KOPT-K1 (cell line): ENCODE measurements around the gene ADRA2C.

Source experiments
- H3K27ac ChIP-seq: fragments of 200-600 bp; sonication (generic); 2 replicates; pipeline ENCODE4 v1.5.1; 2016; ENCODE audit warnings: antibody characterized with exemption, mild to moderate bottlenecking, low read depth, low read length; ENCODE audit not compliant: poor library complexity, severe bottlenecking
- H3K36me3 ChIP-seq: fragments of 200-600 bp; sonication (generic); 2 replicates; pipeline ENCODE4 v1.5.1; 2017; ENCODE audit warnings: antibody characterized with exemption, mild to moderate bottlenecking, low read length, moderate library complexity; ENCODE audit not compliant: insufficient read depth
- H3K9me3 ChIP-seq: fragments of 200-600 bp; sonication (generic); 2 replicates; pipeline ENCODE4 v1.5.1; 2017; ENCODE audit warnings: antibody characterized with exemption, low read length, mild to moderate bottlenecking; ENCODE audit not compliant: insufficient read depth, poor library complexity, severe bottlenecking

The ADRA2C gene

DNA sequence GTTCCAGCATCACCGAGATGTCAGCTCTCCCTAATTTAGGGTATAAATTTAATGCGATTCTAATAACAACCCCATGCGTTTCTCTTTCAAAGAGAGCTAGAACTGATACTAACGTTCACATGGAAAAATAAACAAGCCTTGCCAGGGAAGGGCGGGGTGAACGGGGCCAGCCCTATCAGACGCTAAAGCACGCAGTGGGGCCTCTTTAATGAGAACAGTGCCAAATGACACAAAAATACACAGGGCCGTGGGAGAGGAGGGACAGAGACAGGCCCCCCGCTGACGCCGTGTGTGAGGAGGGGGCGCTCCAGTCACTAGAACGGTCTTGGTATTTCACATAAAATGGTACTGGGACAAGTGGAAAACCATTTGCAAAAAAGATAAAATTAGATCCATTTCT, 21.3 kb upstream of the ADRA2C start:
- Histone ChIP-seq H3K36me3 (no peaks in the 10 kb centered on the region), H3K9me3 (peaks cover 7% of the 10 kb centered on the region), H3K27ac (no peak overlapping the region)

DNA sequence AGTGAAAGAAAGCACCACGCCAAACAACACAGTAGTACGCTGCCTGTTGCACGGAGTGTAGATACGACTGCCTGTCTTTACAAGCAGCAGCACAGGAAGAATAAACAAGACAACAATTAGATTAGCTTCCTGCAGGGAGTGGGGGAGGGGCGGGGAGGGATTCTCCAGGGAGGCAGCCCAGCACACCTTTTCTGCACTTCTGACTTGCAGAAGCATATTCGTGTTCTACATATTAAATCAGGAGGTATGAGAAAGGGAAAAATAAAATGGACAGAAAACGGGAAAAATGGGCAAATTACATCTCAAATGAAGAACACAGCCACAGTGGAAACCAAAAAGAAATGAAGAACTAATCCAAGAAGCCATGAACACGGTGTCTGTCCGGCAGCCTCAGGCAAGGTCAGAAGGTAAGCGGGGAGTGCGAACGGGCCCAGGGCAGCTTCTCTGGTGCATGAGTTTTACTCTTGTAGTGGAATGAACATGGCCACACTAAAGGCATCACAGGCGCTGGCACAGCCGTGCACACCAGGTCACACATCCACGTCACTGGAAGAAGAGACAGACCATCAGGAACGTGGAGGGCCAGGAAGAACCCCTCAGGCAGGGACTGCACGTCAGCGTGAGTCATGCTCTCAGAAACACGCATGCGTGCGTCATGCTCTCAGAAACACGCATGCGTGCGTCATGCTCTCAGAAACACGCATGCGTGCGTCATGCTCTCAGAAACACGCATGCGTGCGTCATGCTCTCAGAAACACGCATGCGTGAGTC, 20.1 kb upstream of the ADRA2C start:
- peaks cover 7% of the 10 kb centered on the region for H3K9me3 ChIP-seq
- H3K27ac ChIP-seq: no peak overlapping the region
- no peaks in the 10 kb centered on the region for H3K36me3 ChIP-seq

DNA sequence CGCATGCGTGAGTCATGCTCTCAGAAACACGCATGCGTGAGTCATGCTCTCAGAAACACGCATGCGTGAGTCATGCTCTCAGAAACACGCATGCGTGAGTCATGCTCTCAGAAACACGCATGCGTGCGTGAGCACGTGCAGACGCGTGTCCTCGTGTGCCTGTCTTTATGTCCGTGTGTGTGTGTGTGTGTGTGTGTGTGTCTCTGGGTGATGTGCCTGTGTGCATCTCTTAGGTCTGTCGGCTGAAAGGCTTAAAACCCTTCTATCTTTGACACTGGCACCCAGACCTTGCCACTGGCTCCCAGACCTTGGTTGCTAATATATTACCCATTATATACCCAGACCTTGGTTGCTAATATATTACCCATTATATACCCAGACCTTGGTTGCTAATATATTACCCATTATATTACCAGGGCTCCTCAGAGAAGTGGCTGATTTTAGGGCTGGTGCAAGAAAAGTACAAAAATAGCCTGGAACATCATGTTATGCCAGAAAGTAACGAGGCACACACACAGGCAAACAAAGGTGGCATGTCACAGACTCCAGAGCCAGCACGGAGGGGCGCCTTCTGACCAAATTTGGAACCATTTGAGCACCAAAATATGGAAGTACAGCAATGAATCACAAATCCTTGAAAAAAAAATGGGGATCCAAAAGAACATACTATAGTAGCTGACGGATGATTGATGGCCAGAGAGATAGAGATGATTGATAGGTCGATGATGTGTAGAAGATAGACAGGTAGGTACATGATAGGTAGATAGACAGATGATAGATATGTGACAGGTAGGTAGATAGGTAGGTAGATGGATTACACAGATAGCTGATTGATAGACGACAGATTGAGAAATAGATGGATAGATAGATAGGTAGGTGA, 19.2 kb upstream of the ADRA2C start:
- Histone ChIP-seq H3K27ac (no peak overlapping the region), H3K9me3 (peaks cover 7% of the 10 kb centered on the region), H3K36me3 (no peaks in the 10 kb centered on the region)

DNA sequence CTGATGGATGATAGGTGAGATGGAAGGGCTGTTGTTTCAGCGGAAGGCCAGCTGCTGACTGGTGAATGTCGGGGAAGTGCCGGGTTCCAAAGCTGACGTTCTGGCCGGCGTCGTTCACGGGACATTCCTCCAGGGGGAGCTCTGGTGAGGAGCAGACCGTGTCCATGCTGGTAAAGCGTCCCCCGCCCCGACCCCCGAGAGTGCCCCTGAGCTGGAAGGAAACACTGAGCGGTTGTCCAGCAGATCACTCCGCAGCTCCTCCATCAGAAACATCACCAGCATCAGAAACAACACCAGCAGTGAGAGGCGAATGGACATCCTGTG, 18.6 kb upstream of the ADRA2C start:
- H3K36me3 ChIP-seq: no peaks in the 10 kb centered on the region
- H3K27ac ChIP-seq: no peak overlapping the region
- peaks cover 4% of the 10 kb centered on the region for H3K9me3 ChIP-seq

DNA sequence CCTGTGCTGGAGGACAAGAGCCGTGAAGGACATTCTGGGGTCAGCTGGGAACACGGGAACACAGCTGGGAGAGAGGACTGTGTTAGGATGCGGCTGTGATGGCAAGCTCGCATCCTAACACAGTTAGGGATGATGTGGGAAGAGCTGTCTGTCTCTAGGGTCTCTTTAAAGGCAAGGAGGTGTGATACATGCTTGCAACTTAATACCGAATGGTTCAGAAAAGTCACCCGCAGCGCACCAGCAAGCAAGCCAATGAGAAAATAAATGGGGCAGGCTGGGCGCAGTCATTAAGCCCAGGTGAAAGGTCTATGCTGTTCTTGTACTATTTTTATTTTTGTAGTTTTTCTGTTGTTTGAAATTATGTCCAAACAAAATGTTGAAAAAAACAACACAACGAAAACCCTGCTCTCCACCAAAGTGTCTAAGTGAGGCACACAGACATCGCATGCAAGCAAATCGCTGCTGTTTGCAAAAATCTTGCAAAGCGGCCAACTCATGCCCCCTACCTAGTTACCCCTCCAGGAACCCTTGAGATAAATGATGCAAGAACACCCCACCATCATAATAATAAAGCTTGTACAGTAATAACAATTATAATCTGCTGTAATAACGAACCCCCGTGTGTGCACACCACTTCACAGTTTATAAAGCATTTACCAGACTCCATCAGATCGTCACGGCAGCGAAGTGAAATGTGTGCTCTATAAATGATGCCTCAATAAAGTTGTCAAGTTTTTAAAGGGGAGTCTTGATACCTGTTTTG, 17.9 kb upstream of the ADRA2C start:
- Histone ChIP-seq H3K9me3 (no peaks in the 10 kb centered on the region), H3K36me3 (no peaks in the 10 kb centered on the region), H3K27ac (no peak overlapping the region)

DNA sequence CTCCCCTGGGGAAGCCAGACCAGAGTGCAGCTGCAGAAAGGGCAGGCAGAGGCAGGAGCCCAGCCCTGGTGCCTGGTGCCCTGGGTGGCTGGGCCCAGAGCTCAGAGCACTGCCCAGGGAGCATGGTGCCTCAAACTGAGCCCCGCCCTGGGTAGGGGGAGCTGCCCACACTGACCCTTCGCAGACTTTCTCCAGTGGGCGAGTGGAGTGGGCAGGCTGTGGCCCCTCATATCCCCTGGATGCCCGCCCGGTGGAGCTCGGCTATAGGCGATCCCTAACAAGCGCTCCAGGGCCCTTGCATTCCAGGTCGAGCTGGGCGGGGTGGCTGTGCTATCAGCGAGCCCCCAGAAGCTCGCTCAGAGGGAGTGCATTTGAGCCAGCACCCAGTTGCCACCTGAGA, 17.1 kb upstream of the ADRA2C start:
- Histone ChIP-seq H3K27ac (no peak overlapping the region), H3K36me3 (no peaks in the 10 kb centered on the region), H3K9me3 (no peaks in the 10 kb centered on the region)

DNA sequence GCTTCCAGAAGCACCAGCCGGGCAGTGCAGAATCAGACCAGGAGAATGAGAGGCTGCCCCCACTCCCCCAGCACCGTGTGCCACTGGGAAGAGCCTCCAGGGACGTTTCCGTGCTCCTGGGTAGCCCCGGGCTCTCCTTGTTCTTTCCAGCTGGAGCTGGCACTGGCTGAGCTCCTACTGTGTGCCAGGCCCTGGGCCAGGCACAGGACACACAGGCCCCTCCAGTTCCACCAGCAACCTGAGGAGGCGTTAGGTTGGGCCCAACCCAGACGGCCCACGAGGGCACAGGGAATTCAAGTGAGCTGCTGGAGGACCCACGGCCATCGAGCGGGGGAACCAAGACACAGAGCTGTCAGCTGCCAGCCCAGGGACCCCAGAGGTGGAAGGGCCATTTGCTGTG, 15.9 kb upstream of the ADRA2C start:
- no peak overlapping the region for H3K27ac ChIP-seq
- H3K36me3 ChIP-seq: no peaks in the 10 kb centered on the region
- H3K9me3 ChIP-seq: no peaks in the 10 kb centered on the region

DNA sequence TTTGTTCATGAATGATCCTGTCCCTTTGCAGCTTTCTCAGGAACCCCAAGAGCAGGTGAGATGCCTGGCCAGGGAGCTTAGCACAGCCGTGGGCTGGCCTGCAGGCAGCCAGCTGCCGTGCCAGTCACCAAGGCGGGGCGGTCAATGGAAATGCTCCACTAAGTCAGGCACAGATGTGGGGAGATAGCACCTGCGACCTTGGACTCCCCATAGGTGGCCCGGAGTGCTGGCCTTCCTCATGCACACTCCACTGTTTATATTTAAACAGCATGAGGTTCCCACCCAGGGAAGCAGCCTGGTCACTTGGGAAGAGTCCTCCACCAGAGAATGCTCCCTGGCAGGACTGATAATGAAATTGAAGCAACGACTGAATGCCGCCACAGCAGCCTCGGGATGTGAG, 14.2 kb upstream of the ADRA2C start:
- Histone ChIP-seq H3K36me3 (no peaks in the 10 kb centered on the region), H3K27ac (no peak overlapping the region), H3K9me3 (no peaks in the 10 kb centered on the region)

DNA sequence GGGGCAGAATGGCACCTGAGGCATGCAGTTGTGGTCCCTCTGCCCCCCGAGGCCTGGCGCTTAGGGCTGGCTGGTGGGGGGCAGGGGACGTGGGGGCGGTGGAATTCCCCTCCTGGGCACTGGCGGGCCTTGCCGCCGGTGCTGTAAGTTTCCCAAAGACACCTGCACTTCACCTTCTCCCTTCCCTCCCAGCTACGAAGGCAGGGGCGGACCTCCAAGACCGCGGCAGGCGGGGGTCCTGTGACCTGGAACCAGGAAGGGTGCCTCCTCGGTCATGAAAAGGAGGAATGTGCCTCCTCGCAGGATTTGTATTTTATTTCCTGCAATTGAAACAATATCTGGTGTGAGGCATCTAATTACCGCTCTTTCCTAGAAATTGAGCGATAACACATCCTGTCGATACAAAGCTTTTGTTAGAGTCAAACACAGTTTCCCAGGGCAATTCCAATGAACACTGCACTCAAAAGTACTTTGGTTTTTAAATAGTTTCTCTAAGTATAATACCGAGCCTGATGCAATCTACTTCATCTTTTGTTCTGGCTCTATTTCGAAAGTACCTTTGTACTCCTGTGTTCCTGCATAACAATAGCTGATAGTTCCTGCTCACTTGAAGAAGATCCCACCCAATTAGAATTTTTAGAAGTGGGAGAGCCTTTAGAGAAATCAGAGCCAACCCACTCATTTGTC, 12.3 kb upstream of the ADRA2C start:
- H3K9me3 ChIP-seq: no peaks in the 10 kb centered on the region
- no peaks in the 10 kb centered on the region for H3K36me3 ChIP-seq
- no peak overlapping the region for H3K27ac ChIP-seq

DNA sequence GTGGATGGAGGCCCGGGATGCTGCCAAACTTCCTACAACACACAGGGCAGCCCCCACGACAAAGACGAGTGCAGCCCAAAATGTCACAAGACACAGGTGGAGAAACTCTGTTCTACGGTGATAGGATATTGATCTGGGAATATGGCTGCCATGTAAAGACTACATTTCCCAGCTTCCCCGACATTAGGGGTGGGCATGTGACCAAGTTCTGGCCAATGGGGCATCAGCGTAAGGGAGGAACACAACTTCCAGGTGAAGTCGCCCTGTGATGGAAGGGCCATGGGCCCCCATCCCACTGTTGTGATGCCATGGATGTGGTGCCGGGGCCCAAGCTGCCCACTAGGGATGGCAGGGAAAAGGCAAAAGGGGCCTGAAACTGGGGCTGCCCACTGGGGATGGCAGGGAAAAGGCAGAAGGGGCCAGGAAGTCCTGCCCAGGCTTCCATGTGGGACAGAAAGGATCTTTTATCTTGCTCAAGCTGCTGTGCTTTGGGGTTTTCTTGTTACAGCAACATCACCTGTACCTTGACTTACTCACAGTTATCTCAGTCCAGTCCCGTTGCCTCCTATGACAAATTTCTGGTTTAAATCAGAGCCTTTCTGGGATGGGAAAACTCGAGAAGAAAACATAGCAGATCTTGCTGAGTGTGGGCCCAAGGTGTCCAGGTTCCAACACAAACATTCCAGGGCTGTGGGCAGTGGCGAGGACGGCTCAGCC, 9.7 kb upstream of the ADRA2C start:
- Histone ChIP-seq H3K36me3 (no peaks in the 10 kb centered on the region), H3K27ac (no peak overlapping the region), H3K9me3 (no peaks in the 10 kb centered on the region)

DNA sequence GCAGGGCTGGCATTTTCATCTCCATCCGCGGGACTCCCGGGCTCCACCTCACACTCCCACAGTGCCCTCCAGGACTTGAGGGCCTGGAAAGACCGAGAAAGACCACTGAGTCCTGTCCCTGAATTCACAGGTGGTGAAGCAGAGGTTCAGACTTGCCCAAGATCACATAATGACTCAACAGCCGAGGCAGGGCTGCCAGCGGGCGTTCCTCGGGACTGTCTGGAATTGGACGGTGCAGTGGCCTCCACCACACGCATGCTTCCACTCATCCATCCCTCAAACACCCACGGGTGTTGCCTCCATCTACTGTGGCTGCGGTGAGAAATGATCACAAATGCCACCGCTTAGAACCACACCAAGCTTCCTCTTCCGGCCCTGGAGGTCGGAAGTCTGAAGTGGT, 6.9 kb upstream of the ADRA2C start:
- H3K36me3 ChIP-seq: no peaks in the 10 kb centered on the region
- H3K27ac ChIP-seq: no peak overlapping the region
- no peaks in the 10 kb centered on the region for H3K9me3 ChIP-seq

DNA sequence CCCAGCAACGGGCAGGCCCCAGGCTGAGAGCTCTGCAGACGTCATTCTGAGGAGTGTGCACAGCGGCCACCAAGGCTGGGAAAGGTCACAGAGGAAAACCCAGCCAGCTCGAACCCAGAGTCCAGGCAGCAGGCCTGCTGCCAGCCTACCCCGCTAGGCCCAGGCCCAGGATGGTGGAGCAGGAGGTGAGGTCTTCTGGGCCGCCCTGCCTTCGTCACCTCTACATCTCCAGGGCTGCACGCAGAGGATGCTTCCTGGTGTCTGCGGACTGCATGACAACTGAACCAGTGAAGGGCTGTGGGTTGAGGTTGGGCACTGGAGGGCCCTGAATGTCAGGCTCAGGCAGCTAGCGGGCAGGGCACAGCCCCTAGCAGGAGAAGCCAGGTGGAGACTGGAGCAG, 5.8 kb upstream of the ADRA2C start:
- no peak overlapping the region for H3K27ac ChIP-seq
- no peaks in the 10 kb centered on the region for H3K9me3 ChIP-seq
- no peaks in the 10 kb centered on the region for H3K36me3 ChIP-seq

DNA sequence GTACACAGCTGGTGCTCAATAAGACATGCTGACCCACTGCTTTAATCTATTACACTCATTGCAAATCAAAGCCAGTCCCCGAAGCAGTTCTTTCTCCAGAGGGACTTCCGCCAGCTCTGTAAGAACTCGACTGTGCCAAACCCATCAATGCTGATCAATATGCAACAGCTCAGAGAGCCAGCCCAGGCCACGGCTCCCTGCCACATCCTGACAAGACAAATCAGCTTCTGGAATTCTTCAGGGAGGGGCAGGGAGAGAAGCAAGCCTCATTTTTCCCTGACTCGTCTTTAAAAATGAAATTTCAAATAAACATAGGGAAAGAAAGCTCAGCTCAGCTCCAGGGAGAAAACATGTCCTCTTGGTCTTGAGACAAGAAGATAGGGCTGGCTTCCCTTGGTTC, 5.3 kb upstream of the ADRA2C start:
- Histone ChIP-seq H3K36me3 (no peaks in the 10 kb centered on the region), H3K27ac (no peak overlapping the region), H3K9me3 (no peaks in the 10 kb centered on the region)

DNA sequence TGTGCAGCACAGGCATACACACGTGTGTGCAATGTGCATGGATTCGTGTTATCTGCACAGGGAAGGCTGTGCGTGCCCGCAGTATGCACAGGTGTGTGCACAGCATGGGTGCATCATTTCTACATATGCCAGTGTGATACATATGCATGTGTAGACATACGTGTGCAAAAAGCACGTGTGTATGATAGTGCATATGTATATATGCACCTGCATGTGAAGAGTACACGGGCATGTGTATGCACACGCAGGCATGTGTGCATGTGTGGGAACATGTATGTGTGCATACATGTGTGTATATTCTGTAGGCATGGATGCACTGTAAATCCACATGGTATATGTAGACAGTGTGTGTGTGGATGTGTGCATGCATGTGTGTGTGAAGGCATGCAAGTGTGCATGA, 3.9 kb upstream of the ADRA2C start:
- Histone ChIP-seq H3K9me3 (no peaks in the 10 kb centered on the region), H3K36me3 (no peaks in the 10 kb centered on the region), H3K27ac (no peak overlapping the region)
